Measurements from ENCODE around the gene POU4F1. TPM values are rescaled to one million over a fixed set of nuclear protein-coding genes. Genes with fewer than 3 reads are reported as not detected.

POU4F1 gene
- total RNA-seq, 1 experiment from 2014 or later = 0.26 TPM

DNA sequence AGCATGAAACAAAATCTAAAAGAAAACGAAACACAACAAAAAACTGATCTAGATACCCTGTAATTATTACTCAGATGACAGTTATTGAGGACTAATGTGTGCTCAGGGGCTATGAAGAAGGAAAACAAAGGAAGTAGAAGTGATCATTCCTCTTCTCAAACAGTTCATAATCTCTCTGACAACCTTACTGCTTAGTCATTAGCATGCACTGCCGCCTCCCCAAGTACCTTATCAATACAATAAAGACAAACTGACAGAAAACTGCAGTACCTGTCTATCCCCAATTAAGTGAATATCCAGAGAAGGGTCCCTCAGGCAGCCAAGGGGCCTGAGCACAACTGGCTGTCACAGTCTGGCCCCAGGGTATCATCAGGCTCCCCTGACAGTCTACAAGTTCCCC is 22.0 kb upstream of the POU4F1 start:
- H3K23ac ChIP-seq (ENCODE audit: insufficient read length, low read depth, low read length) = no peak overlapping the region
- H2BK5ac ChIP-seq (ENCODE audit: insufficient read length, low read length) = no peak overlapping the region
- H3K9me3 Mint-ChIP-seq = no peaks in the 10 kb centered on the region
- no peaks in the 10 kb centered on the region for H3K27me3 ChIP-seq (ENCODE audit: insufficient read depth, low read length)
- H3K79me2 ChIP-seq (ENCODE audit: insufficient read depth, low read length) = no peaks in the 10 kb centered on the region
- no peaks in the 10 kb centered on the region for H4K20me1 ChIP-seq (ENCODE audit: control insufficient read depth, insufficient read depth, insufficient read length)
- H2AFZ ChIP-seq (ENCODE audit: low read length) = no peak overlapping the region
- H3K9ac ChIP-seq (ENCODE audit: extremely low read depth, insufficient read length, low read length) = no peak overlapping the region
- no peaks in the 10 kb centered on the region for H3K4me1 ChIP-seq (ENCODE audit: insufficient read depth, low read length)
- no peaks in the 10 kb centered on the region for H3K79me1 ChIP-seq (ENCODE audit: insufficient read depth, low read depth, low read length, poor library complexity, severe bottlenecking)
- H3K18ac ChIP-seq (ENCODE audit: insufficient read length, low read depth, low read length) = no peak overlapping the region
- no peaks in the 10 kb centered on the region for H3K23me2 ChIP-seq (ENCODE audit: insufficient read length, low read depth, low read length, poor library complexity, severe bottlenecking)
- no peak overlapping the region for H3K4ac ChIP-seq (ENCODE audit: low read depth, low read length)
- 0 out of 7 replicates have a peak overlapping the region, but pooled peaks of 1 of the 3 experiments have one; percentile 4 for H3K27ac Mint-ChIP-seq
- H3K4me2 ChIP-seq (ENCODE audit: insufficient read depth, insufficient read length, low read length) = no peak overlapping the region
- DNase-seq = no peak
- H2BK15ac ChIP-seq (ENCODE audit: low read depth, low read length) = no peak overlapping the region
- H3T11ph ChIP-seq (ENCODE audit: low read length) = no peak overlapping the region
- no peak overlapping the region for H4K91ac ChIP-seq (ENCODE audit: insufficient read length, low read depth, low read length)
- WGBS (ENCODE audit: extremely low coverage, insufficient read length, low lambda C conversion rate) = no CpG with 5 or more reads among the region's 2 CpGs
- TF ChIP-seq, protein P1, sequence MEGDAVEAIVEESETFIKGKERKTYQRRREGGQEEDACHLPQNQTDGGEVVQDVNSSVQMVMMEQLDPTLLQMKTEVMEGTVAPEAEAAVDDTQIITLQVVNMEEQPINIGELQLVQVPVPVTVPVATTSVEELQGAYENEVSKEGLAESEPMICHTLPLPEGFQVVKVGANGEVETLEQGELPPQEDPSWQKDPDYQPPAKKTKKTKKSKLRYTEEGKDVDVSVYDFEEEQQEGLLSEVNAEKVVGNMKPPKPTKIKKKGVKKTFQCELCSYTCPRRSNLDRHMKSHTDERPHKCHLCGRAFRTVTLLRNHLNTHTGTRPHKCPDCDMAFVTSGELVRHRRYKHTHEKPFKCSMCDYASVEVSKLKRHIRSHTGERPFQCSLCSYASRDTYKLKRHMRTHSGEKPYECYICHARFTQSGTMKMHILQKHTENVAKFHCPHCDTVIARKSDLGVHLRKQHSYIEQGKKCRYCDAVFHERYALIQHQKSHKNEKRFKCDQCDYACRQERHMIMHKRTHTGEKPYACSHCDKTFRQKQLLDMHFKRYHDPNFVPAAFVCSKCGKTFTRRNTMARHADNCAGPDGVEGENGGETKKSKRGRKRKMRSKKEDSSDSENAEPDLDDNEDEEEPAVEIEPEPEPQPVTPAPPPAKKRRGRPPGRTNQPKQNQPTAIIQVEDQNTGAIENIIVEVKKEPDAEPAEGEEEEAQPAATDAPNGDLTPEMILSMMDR (conservative IDR thresholded peaks at IDR 0.05) = no peak
- H2AK5ac ChIP-seq (ENCODE audit: insufficient read length, low read length) = no peak overlapping the region
- no peak overlapping the region for H2BK20ac ChIP-seq (ENCODE audit: low read depth, low read length, poor library complexity, severe bottlenecking)
- H2BK12ac ChIP-seq (ENCODE audit: insufficient read length, low read depth, low read length) = no peak overlapping the region
- H4K8ac ChIP-seq (replicated peaks; ENCODE audit: insufficient read length, low read depth, low read length) = no peak overlapping the region
- H3K27ac ChIP-seq (ENCODE audit: insufficient read length, low read depth, low read length) = no peak overlapping the region
- H4K5ac ChIP-seq (ENCODE audit: insufficient read length, low read depth, low read length) = no peak overlapping the region
- no peaks in the 10 kb centered on the region for H3K27me3 Mint-ChIP-seq (ENCODE audit: low read depth)
- H2BK120ac ChIP-seq (ENCODE audit: low read depth, low read length, poor library complexity, severe bottlenecking) = no peak overlapping the region
- H3K56ac ChIP-seq (ENCODE audit: insufficient read length, low read depth, low read length) = no peak overlapping the region
- H3K36me3 Mint-ChIP-seq (ENCODE audit: insufficient read depth in 1 of 3, low read depth in 3 of 3) = peaks cover 10 to 40% (median 29%) of the 10 kb centered on the region in 3 experiments; a peak in 6 of 7 replicates
- no peaks in the 10 kb centered on the region for H3K4me1 Mint-ChIP-seq
- no peaks in the 10 kb centered on the region for H3K9me3 ChIP-seq (ENCODE audit: control insufficient read depth, low read depth, low read length)
- no peak overlapping the region for H3K4me3 Mint-ChIP-seq
- no peak overlapping the region for H3K14ac ChIP-seq (ENCODE audit: insufficient read depth, low read length)

Measured in H9 (cell line).